ELR (cell line): ENCODE data around the gene ATP5PF.
"Not testable (repeated sequence)": the region's sequence is repeated elsewhere in the genome, so short reads cannot be mapped to it uniquely, and the experiment has no call there.

Experiments used
- DNase-seq: peaks from one replicate; pipeline ENCODE4 v3.0.0-alpha.2; 2015; ENCODE audit warnings: low read depth

Gene ATP5PF, protein sequence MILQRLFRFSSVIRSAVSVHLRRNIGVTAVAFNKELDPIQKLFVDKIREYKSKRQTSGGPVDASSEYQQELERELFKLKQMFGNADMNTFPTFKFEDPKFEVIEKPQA

DNA sequence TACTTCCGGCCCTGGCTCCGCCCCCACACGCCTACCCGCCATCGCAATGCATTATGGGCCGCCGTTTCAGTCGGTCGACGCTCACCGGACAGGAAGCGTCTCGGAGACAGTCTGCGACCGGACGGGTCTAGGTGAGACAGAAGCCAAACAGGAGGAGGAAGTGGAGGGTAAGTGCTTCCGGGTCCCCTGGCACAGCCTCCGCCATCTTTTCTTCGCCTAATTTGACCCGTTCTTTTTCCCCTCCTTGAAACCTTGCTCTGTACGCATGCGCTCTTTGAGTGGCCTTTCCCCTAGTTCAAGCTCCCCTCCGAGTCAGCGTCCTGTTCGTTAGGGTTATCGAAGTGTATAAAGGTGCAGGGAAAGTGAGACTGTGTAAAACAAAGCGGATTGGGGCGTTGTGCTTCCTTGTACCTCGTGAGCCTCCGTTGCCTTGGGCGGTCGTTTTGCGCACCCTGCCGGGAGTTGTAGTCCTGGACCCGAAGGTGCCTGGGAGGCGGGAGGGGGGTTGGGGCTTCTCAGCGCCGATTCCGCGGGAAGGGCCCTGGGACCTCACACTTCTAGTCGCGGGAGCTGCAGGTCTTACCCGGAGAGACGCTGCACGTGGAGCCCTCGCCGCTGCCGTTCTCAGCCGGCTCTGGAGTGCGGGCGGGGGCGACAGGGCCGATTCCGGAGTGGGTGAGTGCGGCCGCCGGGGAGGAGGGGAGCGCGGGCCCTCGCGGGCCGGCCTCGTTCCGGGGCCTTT is at the start of gene ATP5PF, which contains the start of gene GABPA:
Gene ATP5PF, minus strand, starts transcription at position 1 of the 742 bp plus-strand sequence. CDS start 5,110 bp downstream, outside the sequence.
Gene GABPA, plus strand, starts transcription at position 69 of the 742 bp plus-strand sequence. CDS start 6,627 bp downstream, outside the sequence.
- DNase-seq, result peak; percentile 98

DNA sequence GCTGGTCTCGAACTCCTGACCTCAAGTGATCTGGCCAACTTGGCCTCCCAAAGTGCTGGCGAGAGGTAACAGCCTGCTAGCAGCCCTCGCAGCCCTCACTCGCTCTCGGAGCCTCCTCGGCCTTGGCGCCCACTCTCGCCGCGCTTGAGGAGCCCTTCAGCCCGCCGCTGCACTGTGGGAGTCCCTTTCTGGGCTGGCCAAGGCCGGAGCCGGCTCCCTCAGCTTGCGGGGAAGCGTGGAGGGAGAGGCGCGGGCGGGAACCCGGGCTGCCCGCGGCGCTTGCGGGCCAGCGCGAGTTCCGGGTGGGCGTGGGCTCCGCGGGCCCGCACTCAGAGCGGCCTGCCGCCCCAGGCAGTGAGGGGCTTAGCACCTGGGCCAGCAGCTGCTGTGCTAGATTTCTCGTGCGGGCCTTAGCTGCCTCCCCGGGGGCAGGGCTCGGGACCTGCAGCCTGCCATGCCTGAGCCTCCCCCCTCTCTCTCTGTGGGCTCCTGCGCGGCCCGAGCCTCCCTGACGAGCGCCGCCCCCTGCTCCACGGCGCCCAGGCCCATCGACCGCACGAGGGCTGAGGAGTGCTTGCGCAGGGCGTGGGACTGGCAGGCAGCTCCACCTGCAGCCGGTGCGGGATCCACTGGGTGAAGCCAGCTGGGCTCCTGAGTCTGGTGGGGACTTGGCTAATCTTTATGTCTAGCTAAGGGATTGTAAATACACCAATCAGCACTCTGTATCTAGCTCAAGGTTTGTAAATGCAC is 43.6 kb upstream of the ATP5PF start:
- DNase-seq, result not testable (repeated sequence)

DNA sequence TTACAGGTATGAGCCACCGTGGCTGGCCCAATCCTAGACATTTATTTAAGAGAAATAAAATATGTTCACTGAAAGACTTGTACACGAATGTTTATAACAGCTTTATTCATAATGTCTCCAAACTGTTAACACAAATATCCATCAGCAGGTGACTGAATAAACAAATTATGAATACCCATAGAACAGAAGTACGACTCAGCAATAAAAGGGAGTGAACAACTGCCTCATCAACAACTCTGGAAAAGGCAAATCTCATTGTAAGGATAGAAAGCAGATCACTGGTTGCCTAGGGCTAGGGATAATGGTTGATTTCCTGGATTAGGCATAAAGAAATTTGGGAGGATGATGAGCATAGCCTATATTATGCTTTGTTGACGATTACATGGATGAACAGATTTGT is 41.7 kb upstream of the ATP5PF start:
- DNase-seq, result no peak

DNA sequence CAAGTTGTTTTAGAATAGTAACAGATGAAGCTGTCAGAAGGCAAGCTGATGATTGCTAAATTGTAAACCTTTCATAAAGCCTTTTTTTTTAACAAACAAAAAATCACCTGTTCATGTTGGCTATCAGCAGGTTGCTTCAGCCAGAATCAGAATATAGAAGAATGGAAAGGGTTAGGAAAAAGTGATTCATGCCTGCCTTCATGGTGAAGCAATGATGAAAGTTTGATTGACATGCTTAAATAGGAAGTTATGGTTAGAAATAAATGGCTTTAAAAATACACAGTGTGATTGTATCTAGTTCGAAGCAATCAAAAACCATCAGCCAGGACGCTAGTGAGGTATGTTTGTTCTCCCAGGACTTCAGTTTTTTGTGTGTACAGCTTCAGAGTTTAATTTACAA is 38.0 kb upstream of the ATP5PF start:
- no peak for DNase-seq

DNA sequence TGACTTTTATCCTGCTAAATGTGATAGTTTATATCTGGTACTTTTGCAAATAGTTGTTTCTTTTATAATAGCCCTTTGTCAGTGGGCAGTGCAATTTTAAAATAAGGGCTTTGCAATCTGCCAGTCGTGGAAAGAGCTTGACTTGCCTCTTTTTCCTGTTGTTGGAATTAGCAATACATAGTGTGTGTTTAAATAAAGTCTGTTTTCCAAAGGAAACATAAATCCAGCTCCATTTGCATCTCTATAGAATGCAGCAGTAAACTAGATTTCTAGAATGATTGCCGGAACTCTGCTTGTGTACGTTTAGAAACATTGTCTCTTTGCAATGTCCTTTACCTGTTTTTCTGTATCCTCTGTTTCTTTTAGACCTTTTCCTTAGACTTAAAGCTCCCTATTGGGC is 33.2 kb upstream of the ATP5PF start:
- DNase-seq, result no peak

DNA sequence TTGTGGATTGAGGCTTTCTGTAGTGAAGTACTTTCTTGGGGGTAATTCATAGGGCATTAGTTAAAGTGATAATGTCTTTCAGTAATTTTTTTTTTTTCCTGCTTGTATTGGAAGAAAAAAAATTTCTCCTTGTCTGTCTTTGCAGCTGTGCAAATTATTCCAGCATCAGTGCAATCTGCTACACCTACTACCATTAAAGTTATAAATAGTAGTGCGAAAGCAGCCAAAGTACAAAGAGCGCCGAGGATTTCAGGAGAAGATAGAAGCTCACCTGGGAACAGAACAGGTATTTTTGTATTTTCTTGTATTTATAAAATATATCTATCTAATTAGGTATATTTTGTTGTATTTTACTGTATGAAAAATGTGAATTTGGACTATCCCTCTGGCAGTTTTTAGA is 29.4 kb upstream of the ATP5PF start:
- no peak for DNase-seq

DNA sequence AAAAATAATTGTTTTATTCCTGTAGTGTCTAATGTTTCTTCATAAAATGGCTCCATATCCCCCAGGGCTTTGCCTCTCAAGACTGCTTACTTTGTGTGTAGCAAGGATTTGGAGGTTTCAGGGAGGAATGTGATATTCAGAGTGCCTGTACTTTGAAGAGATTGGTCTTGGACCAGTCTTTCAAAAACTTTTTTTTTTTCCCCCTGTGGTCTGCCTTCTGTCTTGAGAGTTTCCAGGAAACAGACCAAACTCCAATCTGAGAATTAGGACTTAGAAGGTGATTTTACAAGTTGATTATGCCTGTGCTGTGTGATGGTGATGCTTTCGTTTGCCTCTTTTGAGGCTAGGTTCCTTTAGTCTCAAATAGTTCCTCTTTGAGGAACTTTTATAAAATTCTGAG is 26.0 kb upstream of the ATP5PF start:
- no peak for DNase-seq

DNA sequence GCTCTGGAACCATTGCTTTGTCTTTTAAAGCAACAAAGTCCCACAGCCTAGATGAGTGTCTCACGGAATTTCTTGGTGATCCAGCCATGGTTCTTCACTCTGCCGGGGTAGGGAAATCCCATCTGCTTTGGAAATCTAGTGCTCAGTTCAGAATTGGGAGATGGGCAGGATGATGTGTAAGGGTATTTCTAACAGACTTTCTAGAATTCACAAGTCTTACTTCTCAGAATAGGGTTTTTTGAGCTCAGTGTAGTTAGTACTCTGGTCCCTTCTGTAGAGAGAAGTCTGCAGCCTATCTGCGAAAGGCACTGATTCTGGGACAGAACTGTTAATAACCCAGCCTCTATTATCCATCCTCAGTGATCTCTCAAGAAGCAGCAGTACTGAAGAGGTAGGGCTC is 25.4 kb upstream of the ATP5PF start:
- no peak for DNase-seq

DNA sequence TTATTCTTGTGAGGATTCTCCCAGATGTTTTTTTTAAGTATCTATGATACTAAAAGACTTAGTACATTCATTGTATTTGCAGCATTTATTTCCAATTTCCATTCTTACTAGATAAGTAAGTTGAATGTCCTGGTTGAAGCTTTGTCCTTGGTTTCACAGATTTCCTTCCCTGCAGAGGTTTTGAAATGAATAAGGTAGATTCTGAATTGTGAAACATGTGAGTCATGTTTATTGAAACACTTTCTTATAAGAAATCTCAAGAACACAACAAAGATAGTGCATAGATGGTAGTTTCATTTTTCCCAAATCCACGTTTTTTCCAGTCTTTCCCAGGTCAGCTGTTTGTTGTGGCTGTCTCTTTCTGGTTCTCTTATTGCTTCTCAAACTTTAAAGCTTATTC is 24.9 kb upstream of the ATP5PF start:
- DNase-seq, result no peak

DNA sequence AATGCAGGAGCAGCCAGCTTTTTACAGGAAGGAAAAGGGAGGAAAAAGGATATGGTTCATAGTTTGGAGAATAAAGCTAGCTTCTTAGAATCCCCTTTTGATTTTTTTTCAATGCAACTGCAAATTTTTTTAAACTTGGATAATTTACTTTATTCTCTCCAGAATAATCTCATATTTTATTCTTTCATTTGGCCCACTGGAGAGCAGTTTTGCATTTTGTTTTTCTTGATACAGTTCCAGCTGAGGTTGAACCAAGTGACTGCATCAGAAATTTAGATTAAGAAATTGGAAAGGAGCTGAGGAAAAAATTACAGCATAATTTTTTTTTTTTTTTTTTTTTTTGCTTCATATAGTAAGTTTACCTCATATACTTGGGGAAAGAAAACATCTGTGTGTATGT is 22.8 kb upstream of the ATP5PF start:
- DNase-seq, result no peak

DNA sequence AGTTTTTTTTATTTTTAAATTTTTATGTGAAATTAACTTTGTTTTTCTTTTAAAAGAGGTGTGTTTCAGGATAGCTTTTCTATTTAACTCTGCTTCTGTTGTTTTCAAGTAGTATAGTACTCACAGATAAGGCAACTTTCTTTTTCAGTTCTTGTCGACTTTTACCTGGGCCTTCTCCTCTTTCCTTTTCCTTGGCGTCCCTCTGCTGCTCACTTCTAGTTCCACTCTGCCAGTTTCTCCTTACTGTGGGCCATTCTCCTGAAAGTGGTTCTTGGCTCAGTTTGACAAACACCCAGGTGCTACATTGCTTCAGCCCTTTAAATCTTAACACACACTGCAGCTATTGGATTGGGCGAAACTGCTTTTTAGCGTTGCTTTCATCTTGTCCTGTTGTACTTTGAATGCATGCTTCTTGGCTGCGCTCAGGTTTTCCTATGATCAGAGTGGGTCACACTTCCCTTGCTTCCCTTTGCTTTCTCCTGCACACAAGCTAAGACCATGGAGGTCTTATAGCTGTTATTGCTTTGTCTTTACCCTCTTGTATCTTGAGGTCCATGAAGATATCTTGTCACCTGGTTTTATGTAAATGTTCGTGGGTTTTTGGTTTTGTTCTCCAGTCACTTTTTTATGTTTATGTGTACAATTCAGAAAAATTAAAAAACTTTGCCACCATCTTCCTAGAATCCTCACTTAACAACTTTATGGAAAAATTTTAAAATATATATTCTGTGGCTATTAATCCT is 21.7 kb upstream of the ATP5PF start:
- no peak for DNase-seq

DNA sequence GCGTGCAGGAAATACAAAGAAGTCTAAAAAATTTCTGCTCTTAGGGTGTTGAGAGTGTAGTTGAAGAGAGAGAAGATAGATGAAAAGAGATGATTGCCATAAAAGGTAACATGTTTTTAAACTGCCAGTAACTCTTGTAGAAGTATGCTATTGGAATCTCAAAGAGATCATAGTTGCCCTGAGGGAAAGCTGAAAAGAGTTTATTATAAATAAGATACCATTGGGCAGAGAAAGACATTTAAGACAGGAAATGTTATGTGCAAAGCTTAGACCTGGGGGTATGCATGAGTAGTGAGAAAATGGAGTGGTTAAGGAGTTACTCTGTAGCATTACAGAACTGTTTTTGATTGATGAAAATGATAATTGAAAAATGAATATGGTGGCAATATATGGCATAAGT is 17.7 kb upstream of the ATP5PF start:
- no peak for DNase-seq

DNA sequence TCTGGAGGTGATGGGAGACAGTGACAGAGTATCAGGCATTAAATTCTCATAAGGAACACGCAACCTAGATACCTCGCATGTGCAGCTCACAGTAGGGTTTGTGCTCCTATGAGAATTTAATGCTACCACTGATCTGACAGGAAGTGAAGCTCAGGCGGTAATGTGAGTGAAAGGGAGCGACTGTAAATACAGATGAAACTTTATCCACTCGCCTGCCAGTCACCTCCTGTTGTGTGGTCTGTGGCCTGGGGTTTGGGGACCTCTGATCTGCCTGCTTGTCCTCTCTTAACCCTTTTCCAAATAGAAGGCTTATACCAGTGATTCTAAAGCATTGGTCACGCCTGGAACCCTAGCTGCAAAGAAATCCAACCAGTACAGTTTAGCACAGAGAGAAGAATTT is 15.4 kb upstream of the ATP5PF start:
- DNase-seq, result no peak

DNA sequence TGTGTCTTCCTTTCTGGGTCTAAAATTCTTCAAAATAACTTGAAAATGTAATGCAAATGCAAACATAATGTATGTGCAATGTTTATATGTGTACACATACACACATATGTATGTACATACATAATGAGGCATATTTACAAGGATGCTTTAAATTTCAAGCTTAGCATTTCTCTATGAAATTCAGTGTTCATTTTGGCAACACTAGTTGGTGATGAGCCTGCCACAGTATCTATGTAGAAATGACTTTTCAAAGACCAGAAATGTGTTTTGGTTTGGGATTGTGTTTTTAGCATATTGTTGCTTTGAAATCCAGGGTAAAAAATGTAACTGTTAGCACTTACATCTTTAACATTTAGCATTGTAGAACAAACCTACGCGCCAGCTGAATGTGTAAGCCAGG is 10.2 kb upstream of the ATP5PF start:
- no peak for DNase-seq

DNA sequence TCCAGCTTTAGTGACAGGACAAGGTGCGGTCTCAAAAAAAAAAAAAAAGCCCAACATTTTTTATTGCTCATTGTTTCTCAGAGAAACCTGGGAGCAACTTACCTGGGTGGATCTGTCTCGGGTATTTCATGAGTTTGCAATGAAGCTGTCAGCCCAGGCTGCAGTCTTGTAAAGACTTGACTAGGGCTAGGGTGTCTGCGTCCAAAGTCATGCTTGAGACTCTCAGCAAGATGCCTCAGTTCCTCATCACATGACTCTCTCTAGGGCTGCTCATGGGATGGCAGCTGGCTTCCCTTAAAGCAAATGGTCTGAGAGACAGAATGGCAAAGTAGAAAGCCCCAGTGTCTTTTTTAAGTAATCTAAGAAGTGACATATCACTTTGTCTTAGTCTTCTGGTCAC is 8.2 kb upstream of the ATP5PF start:
- DNase-seq, result no peak

DNA sequence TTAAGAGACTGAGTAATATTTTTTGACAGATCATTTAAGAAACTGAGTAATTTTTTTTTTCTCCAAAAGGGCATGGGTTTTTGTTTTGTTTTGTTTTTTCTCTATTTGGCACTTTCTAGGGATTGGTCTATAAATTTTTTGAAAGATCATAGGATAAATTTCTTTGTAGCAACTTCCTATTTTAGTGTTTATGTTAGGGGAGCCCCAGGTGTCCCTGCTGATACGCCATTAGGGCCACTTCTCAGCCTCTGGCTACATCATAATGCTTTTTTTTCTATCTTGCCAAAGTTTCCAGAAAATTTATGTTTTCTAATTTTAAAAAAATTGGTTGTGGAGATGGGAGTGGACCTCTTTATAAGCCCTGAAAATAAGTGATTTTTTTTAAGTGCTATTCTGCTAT is 2.7 kb upstream of the ATP5PF start:
- no peak for DNase-seq

DNA sequence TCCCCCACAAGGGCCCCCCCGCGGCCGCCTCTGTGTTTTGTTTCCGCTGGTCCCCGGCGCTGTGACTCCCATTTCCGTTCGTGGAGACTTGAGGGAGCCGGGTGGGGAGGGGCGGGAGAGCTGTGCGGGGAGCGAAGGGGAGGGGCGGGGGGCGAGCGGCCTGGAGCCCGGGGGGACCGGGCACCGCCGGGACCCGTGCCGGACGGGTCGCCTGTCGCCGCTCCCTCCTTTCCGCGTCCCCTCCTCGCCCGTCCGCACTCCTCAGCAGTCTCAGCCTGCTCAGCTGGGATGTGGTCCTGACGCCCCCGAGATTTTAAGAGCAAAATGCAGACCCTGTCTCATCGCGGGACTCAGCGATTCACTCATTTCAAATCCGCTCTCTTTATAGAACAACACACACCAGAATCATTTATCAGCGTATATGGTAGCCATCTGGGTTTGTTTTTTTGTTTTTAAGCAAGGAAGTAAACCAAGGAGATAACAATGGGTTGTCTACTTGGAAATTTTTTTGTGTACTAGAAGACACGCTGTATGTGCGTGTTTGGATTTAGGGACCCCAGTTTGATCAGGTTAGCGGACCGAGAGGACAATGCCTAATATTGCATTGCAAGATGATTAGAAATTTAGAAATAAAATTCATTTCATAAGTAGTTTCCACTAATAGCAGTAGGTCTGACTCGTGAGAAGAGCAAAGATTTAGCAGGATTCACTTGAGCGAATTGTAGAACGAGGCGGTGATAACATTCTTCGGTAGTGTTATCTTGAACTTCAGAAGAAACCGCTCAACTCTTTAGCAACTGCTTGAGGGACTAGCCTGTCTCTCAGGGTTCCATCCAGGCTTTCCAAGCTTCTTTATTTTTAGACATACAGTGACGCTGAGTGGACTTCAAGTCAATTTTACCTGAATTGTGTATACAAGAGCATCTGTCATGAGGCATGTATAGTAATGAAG is 1.2 kb upstream of the ATP5PF start:
- peak; percentile 88 for DNase-seq

DNA sequence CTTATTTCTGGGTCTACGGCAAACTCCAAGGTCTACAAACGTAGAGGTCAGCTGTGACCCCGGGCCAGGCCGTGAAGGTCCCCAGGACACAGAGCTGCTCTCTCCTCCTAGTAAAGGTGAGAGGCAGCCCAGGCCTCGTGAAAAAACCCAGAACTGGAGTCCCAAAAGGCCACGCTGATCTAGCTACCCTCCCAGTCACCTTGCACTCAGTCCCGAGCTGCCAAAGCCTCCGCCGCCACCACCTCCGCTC is 125 bp downstream of the ATP5PF start:
- DNase-seq, result no peak

DNA sequence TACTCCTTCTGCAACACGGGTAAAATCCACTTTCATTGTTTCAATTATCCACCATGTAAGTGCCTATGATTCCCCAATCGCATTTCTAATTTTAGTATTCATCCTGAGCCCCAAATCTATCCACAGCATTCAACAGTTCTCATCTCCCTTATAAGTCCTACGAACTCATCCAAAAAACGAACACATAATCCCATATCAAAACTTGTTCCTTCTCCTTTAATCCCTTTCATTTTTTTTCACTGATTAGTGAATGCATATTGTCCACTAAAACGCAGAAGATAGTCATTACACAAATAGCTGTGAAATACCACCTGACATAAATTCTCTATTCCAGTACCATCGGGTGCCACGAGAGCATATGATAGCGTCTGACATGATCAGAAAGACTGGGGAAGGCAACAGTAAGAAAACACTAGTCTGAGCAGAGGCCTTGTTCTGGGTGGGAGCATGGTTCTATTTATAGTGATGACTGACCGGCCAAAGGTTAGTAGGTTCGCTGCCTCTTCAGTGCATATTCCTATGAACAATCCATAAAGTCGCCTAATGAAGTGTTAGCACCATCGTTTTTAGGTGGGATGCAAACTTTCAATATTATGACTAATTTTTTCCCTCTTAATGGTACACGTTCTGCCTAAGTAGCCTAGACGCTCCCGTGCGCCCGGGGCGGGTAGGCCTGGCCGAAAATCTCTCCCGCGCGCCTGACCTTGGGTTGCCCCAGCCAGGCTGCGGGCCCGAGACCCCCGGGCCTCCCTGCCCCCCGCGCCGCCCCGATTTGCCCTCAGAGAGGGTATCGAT is 648 bp downstream of the ATP5PF start:
- peak; percentile 47 for DNase-seq

DNA sequence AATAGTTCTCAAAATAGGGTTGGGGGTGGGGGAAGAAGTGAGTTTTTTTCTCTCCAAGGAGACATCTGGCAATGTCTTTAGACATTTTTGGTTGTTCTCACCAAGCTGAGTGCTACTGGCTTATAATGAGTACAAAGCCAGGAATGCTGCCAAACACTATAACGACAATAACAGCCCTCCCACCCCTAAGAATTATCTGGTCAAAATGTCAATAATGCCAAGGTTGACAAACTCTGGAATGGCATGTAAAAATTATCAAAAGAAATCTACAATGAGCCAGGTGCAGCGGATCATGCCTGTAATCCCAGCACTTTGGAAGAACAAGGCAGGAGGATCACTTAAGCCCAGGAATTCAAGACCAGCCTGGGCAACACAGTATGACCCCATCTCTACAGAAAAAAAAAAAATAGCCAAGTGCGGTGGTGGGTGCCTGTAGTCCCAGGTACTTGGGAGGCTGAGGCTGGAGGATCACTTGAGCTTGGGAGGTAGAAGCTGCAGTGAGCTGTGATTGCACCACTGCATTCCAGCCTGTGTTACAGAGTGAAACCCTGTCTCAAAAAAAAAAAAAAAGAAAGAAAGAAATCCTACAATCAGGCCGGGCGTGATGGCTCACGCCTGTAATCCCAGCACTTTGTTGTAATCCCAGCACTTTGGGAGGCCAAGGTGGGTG is 2.5 kb downstream of the ATP5PF start:
- DNase-seq, result no peak
